ENCODE results near the gene MKKS. TPM values are rescaled to one million over a fixed set of nuclear protein-coding genes. Genes with fewer than 3 reads are reported as not detected.

The MKKS gene
- total and polyA plus RNA-seq, 8 donors, result 13.8 to 30.2 (median 24.6) TPM

GRCh38 chr20:10367693-10367942 is 66.4 kb downstream of the MKKS start:
- Histone ChIP-seq H3K4me3 (no peak overlapping the region), H3K4me1 (no peaks in the 10 kb centered on the region), H3K9me3 (no peaks in the 10 kb centered on the region), H3K36me3 (no peaks in the 10 kb centered on the region), H3K27ac (no peak overlapping the region), H3K27me3 (no peaks in the 10 kb centered on the region)
- TF ChIP-seq CTCF (IDR thresholded peaks at IDR 0.05), result no peak
- ATAC-seq (no peak), DNase-seq (no peak)
- intact Hi-C loops (cut with DNase I), result no loop called here

DNA sequence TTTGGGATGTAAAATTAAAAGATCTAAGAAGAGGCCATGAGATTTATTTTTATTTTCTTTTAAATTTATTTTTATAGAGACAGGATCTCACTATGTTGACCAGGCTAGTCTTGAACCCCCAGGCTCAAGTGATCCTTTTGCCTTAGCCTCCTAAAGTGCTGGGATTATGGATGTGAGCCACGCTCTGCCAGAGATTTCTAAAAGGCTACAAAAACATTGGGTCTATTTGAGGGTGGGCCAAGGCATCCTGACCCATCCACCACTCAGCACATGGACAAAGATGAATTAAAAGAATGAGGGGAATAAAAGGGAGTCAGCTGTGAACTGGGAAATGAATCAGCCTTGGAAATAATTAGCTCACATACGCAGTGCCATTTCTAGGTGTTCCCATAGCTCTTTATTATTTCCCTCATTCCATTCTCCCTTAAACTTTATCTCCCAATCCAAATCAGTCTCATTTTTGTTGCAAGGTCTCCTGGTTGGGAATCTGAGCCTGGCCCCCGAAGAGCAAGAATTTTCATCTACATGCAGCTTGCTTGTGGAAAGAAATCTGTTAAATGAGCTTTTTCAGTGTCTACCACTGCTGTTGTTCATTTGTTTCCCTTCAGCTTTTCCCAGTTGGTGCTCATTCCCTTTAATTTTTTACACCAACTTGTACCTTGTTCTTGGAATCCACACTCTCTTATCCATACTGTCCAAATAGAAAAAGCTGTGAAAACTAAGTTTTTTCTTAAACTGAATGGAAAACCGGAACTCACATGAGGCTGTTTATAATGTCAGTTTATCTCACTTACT is 66.9 kb downstream of the MKKS start:
- Histone ChIP-seq H3K36me3 (no peaks in the 10 kb centered on the region), H3K27me3 (no peaks in the 10 kb centered on the region), H3K4me1 (no peaks in the 10 kb centered on the region), H3K9me3 (no peaks in the 10 kb centered on the region), H3K4me3 (no peak overlapping the region), H3K27ac (no peak overlapping the region)
- no peak for TF ChIP-seq CTCF (IDR thresholded peaks at IDR 0.05)
- ATAC-seq, result no peak
- no peak for DNase-seq
- intact Hi-C loops (cut with DNase I), result no loop called here

DNA sequence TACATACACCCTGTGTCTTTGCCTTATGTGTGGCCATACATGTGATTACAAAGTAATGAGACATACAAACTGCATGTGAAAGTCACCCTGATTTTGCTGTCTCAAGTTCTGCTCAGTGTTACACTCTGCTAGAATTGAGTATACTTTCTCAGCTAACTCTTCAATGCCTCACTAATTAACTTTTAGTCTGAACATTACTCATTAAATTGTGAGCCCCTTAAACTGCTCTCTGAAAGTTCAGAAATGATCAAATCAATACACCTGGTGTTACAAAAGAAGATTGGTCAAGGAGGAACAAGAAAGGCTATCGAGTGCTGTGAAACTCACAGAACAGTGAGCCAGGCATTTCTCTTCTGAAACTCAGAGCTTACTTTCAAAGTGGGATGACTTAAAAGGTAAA is 71.3 kb downstream of the MKKS start:
- H3K27ac ChIP-seq, result no peak overlapping the region
- intact Hi-C loops (cut with DNase I), result no loop called here
- no peaks in the 10 kb centered on the region for H3K36me3 ChIP-seq
- no peak for ATAC-seq
- no peak for TF ChIP-seq CTCF (IDR thresholded peaks at IDR 0.05)
- no peaks in the 10 kb centered on the region for H3K9me3 ChIP-seq
- no peak for DNase-seq
- H3K4me1 ChIP-seq, result no peaks in the 10 kb centered on the region
- H3K27me3 ChIP-seq, result no peaks in the 10 kb centered on the region
- H3K4me3 ChIP-seq, result no peak overlapping the region

DNA sequence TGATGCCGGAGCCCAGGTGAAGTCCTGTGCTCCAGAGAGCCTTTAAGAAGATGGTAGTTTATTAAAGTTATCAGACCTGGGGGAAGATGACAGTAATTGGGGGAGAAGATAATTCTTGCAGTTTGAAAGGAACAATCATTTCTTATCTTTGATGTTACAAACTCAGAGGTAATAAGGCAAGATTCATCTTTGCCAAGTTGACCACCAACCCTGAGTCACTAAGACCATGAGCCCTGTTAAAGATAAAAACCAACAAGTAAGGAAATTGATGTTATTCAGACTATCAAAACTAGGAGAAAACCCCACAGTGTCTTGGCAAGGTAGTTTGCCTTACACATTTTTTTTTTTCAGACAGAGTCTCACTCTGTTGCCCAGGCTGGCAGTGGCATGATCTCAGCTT is 73.1 kb downstream of the MKKS start:
- Histone ChIP-seq H3K4me1 (no peaks in the 10 kb centered on the region), H3K27ac (no peak overlapping the region), H3K36me3 (no peaks in the 10 kb centered on the region), H3K27me3 (no peaks in the 10 kb centered on the region), H3K4me3 (no peak overlapping the region), H3K9me3 (no peaks in the 10 kb centered on the region)
- intact Hi-C loops (cut with DNase I), result no loop called here
- no peak for TF ChIP-seq CTCF (IDR thresholded peaks at IDR 0.05)
- DNase-seq, result no peak
- ATAC-seq, result no peak

DNA sequence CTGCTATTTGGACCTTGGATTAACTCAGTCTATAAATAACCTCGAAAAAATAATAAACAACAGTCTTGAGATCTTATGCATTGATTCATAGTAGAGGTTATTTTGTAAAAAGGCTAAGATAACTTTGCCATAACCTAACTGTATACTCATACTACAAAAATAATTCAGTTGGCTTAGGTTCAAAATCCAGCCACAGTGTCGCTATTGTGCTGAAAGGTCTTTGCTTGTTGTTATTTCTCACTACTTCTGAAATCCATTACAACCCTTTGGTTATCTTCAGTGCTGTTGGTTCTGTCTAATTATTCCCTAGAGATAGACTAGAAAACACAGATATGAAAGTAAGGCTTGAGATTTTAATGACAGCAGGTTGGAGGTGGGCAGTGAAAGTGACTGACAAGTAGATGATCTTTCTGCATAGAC is 74.4 kb downstream of the MKKS start:
- Histone ChIP-seq H3K4me1 (no peaks in the 10 kb centered on the region), H3K9me3 (no peaks in the 10 kb centered on the region), H3K27me3 (no peaks in the 10 kb centered on the region), H3K36me3 (no peaks in the 10 kb centered on the region), H3K4me3 (no peak overlapping the region), H3K27ac (no peak overlapping the region)
- no peak for TF ChIP-seq CTCF (IDR thresholded peaks at IDR 0.05)
- ATAC-seq (no peak), DNase-seq (no peak)
- intact Hi-C loops (cut with DNase I), result no loop called here
